ENCODE measurements around the gene CEACAM21.

The CEACAM21 gene

GRCh38 chr19:41575998-41576397, at the start of gene CEACAM21:
Gene CEACAM21 (plus strand): TSS chr19:41576166. CDS start chr19:41576275, 109 bp downstream.
- Mint-ChIP-seq H3K36me3 (ENCODE audit: low read depth) (peaks cover 52% of the 10 kb centered on the region), H3K27me3 (ENCODE audit: low read depth) (no peaks in the 10 kb centered on the region), H3K4me1 (ENCODE audit: low read depth) (peaks cover 23% of the 10 kb centered on the region), H3K4me3 (peak within 1 kb of the TSS; percentile 83), H3K9me3 (peaks cover 10% of the 10 kb centered on the region), H3K27ac (peak within 1 kb of the TSS; percentile 86)
- DNase-seq (ENCODE audit: low spot score) = peak; percentile 46

- H3K4me3 Mint-ChIP-seq = no peak overlapping the region
- no peak overlapping the region for H3K27ac Mint-ChIP-seq
- peaks cover 19% of the 10 kb centered on the region for H3K27me3 Mint-ChIP-seq (ENCODE audit: low read depth)
- H3K36me3 Mint-ChIP-seq (ENCODE audit: low read depth) = peaks cover 18% of the 10 kb centered on the region
- peaks cover 37% of the 10 kb centered on the region for H3K4me1 Mint-ChIP-seq (ENCODE audit: low read depth)
- no peak for DNase-seq (ENCODE audit: low spot score)
- H3K9me3 Mint-ChIP-seq = peaks cover 28% of the 10 kb centered on the region
These were observed 48.9 kb upstream of the CEACAM21 start for GRCh38 chr19:41527089-41527488.

- H3K27ac Mint-ChIP-seq = no peak overlapping the region
- H3K27me3 Mint-ChIP-seq (ENCODE audit: low read depth) = peaks cover 15% of the 10 kb centered on the region
- DNase-seq (ENCODE audit: low spot score) = no peak
- peaks cover 28% of the 10 kb centered on the region for H3K9me3 Mint-ChIP-seq
- no peak overlapping the region for H3K4me3 Mint-ChIP-seq
- H3K36me3 Mint-ChIP-seq (ENCODE audit: low read depth) = peaks cover 18% of the 10 kb centered on the region
- H3K4me1 Mint-ChIP-seq (ENCODE audit: low read depth) = peaks cover 34% of the 10 kb centered on the region
These were observed 47.9 kb upstream of the CEACAM21 start for GRCh38 chr19:41528106-41528505.

GRCh38 chr19:41529484-41530183, 46.3 kb upstream of the CEACAM21 start:
- H3K27me3 Mint-ChIP-seq (ENCODE audit: low read depth) = peaks cover 15% of the 10 kb centered on the region
- H3K4me3 Mint-ChIP-seq = no peak overlapping the region
- DNase-seq (ENCODE audit: low spot score) = no peak
- peaks cover 28% of the 10 kb centered on the region for H3K9me3 Mint-ChIP-seq
- peaks cover 47% of the 10 kb centered on the region for H3K4me1 Mint-ChIP-seq (ENCODE audit: low read depth)
- peaks cover 18% of the 10 kb centered on the region for H3K36me3 Mint-ChIP-seq (ENCODE audit: low read depth)
- no peak overlapping the region for H3K27ac Mint-ChIP-seq

- peaks cover 18% of the 10 kb centered on the region for H3K36me3 Mint-ChIP-seq (ENCODE audit: low read depth)
- H3K4me1 Mint-ChIP-seq (ENCODE audit: low read depth) = peaks cover 52% of the 10 kb centered on the region
- DNase-seq (ENCODE audit: low spot score) = no peak
- H3K4me3 Mint-ChIP-seq = peak overlapping the region; percentile 13
- H3K27me3 Mint-ChIP-seq (ENCODE audit: low read depth) = peaks cover 15% of the 10 kb centered on the region
- peaks cover 28% of the 10 kb centered on the region for H3K9me3 Mint-ChIP-seq
- H3K27ac Mint-ChIP-seq = peak overlapping the region; percentile 87
These were observed 45.8 kb upstream of the CEACAM21 start for GRCh38 chr19:41530184-41530534.

- Mint-ChIP-seq H3K9me3 (peaks cover 28% of the 10 kb centered on the region), H3K4me1 (ENCODE audit: low read depth) (peaks cover 57% of the 10 kb centered on the region), H3K27ac (peak overlapping the region; percentile 87), H3K27me3 (ENCODE audit: low read depth) (peaks cover 12% of the 10 kb centered on the region), H3K4me3 (peak overlapping the region; percentile 86), H3K36me3 (ENCODE audit: low read depth) (peaks cover 18% of the 10 kb centered on the region)
- no peak for DNase-seq (ENCODE audit: low spot score)
These were observed 45.1 kb upstream of the CEACAM21 start for GRCh38 chr19:41530761-41531301.

GRCh38 chr19:41531438-41532311, 44.3 kb upstream of the CEACAM21 start:
- peak overlapping the region; percentile 86 for H3K4me3 Mint-ChIP-seq

GRCh38 chr19:41532526-41532925, 43.4 kb upstream of the CEACAM21 start:
- no peak for DNase-seq (ENCODE audit: low spot score)
- peaks cover 21% of the 10 kb centered on the region for H3K36me3 Mint-ChIP-seq (ENCODE audit: low read depth)
- H3K27ac Mint-ChIP-seq = no peak overlapping the region
- H3K9me3 Mint-ChIP-seq = peaks cover 28% of the 10 kb centered on the region
- peaks cover 68% of the 10 kb centered on the region for H3K4me1 Mint-ChIP-seq (ENCODE audit: low read depth)
- peak overlapping the region; percentile 86 for H3K4me3 Mint-ChIP-seq
- peaks cover 2% of the 10 kb centered on the region for H3K27me3 Mint-ChIP-seq (ENCODE audit: low read depth)

More at GRCh38 chr19:41531438-41532311, 44.3 kb upstream of the CEACAM21 start:
- DNase-seq (ENCODE audit: low spot score) = peak; percentile 89
- H3K27me3 Mint-ChIP-seq (ENCODE audit: low read depth) = peaks cover 8% of the 10 kb centered on the region
- H3K9me3 Mint-ChIP-seq = peaks cover 28% of the 10 kb centered on the region
- H3K36me3 Mint-ChIP-seq (ENCODE audit: low read depth) = peaks cover 18% of the 10 kb centered on the region
- peak overlapping the region; percentile 87 for H3K27ac Mint-ChIP-seq
- peaks cover 62% of the 10 kb centered on the region for H3K4me1 Mint-ChIP-seq (ENCODE audit: low read depth)

- peak overlapping the region; percentile 85 for H3K27ac Mint-ChIP-seq
- H3K4me3 Mint-ChIP-seq = peak overlapping the region; percentile 82
- peaks cover 74% of the 10 kb centered on the region for H3K4me1 Mint-ChIP-seq (ENCODE audit: low read depth)
- peaks cover 26% of the 10 kb centered on the region for H3K36me3 Mint-ChIP-seq (ENCODE audit: low read depth)
- no peak for DNase-seq (ENCODE audit: low spot score)
- H3K9me3 Mint-ChIP-seq = peaks cover 25% of the 10 kb centered on the region
- H3K27me3 Mint-ChIP-seq (ENCODE audit: low read depth) = peaks cover 2% of the 10 kb centered on the region
These were observed 42.2 kb upstream of the CEACAM21 start for GRCh38 chr19:41533671-41534215.

GRCh38 chr19:41535029-41535622, 40.8 kb upstream of the CEACAM21 start:
- peaks cover 65% of the 10 kb centered on the region for H3K4me1 Mint-ChIP-seq (ENCODE audit: low read depth)
- peaks cover 19% of the 10 kb centered on the region for H3K36me3 Mint-ChIP-seq (ENCODE audit: low read depth)
- H3K4me3 Mint-ChIP-seq = peak overlapping the region; percentile 78
- peaks cover 12% of the 10 kb centered on the region for H3K9me3 Mint-ChIP-seq
- H3K27ac Mint-ChIP-seq = peak overlapping the region; percentile 84
- no peaks in the 10 kb centered on the region for H3K27me3 Mint-ChIP-seq (ENCODE audit: low read depth)
- no peak for DNase-seq (ENCODE audit: low spot score)

GRCh38 chr19:41537789-41538188, 38.2 kb upstream of the CEACAM21 start:
- peaks cover 56% of the 10 kb centered on the region for H3K4me1 Mint-ChIP-seq (ENCODE audit: low read depth)
- no peak overlapping the region for H3K4me3 Mint-ChIP-seq
- H3K9me3 Mint-ChIP-seq = no peaks in the 10 kb centered on the region
- no peaks in the 10 kb centered on the region for H3K27me3 Mint-ChIP-seq (ENCODE audit: low read depth)
- no peak for DNase-seq (ENCODE audit: low spot score)
- peaks cover 9% of the 10 kb centered on the region for H3K36me3 Mint-ChIP-seq (ENCODE audit: low read depth)
- no peak overlapping the region for H3K27ac Mint-ChIP-seq

- Mint-ChIP-seq H3K9me3 (no peaks in the 10 kb centered on the region), H3K4me3 (no peak overlapping the region)
These were observed 35.8 kb upstream of the CEACAM21 start for GRCh38 chr19:41540041-41540695.

GRCh38 chr19:41541990-41542584, 33.9 kb upstream of the CEACAM21 start:
- Mint-ChIP-seq H3K27me3 (ENCODE audit: low read depth) (no peaks in the 10 kb centered on the region), H3K36me3 (ENCODE audit: low read depth) (peaks cover 7% of the 10 kb centered on the region)

More at GRCh38 chr19:41540041-41540695, 35.8 kb upstream of the CEACAM21 start:
- Mint-ChIP-seq H3K4me1 (ENCODE audit: low read depth) (peaks cover 52% of the 10 kb centered on the region), H3K36me3 (ENCODE audit: low read depth) (peaks cover 9% of the 10 kb centered on the region), H3K27ac (no peak overlapping the region), H3K27me3 (ENCODE audit: low read depth) (no peaks in the 10 kb centered on the region)
- no peak for DNase-seq (ENCODE audit: low spot score)

More at GRCh38 chr19:41541990-41542584, 33.9 kb upstream of the CEACAM21 start:
- no peak for DNase-seq (ENCODE audit: low spot score)
- Mint-ChIP-seq H3K4me3 (peak overlapping the region; percentile 37), H3K9me3 (no peaks in the 10 kb centered on the region), H3K4me1 (ENCODE audit: low read depth) (peaks cover 58% of the 10 kb centered on the region), H3K27ac (peak overlapping the region; percentile 79)
